ENCODE results near the gene PLA2G4F. TPM values are rescaled to one million over a fixed set of nuclear protein-coding genes. Genes with fewer than 3 reads are reported as not detected.

PLA2G4F gene
- total RNA-seq, 1 donor from 2014 or later = 1.6 TPM

DNA sequence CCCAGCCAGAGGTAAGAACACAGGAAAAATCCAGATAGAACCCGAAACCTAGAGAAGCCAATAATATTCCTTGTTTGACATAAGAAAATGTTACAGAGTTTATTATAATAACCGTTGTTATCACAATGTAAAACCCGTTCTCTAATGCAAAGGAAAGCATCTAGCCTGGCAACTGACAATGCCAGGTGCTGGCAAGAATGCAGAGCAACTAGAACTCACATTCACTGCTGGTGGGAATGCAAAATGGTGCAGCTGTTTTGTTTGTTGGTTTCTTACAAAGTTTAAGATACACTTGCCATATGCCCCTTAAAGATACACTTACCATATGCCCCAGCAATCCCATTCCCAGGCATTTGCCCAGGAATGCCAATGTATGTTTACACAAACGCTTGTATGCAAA, 28.3 kb upstream of the PLA2G4F start:
- H3K36me3 ChIP-seq (ENCODE audit: control insufficient read depth, insufficient read depth, low read length) = peaks cover 15% of the 10 kb centered on the region
- H3K4me3 ChIP-seq (ENCODE audit: low read depth, low read length) = no peak overlapping the region
- TF ChIP-seq, protein P1, sequence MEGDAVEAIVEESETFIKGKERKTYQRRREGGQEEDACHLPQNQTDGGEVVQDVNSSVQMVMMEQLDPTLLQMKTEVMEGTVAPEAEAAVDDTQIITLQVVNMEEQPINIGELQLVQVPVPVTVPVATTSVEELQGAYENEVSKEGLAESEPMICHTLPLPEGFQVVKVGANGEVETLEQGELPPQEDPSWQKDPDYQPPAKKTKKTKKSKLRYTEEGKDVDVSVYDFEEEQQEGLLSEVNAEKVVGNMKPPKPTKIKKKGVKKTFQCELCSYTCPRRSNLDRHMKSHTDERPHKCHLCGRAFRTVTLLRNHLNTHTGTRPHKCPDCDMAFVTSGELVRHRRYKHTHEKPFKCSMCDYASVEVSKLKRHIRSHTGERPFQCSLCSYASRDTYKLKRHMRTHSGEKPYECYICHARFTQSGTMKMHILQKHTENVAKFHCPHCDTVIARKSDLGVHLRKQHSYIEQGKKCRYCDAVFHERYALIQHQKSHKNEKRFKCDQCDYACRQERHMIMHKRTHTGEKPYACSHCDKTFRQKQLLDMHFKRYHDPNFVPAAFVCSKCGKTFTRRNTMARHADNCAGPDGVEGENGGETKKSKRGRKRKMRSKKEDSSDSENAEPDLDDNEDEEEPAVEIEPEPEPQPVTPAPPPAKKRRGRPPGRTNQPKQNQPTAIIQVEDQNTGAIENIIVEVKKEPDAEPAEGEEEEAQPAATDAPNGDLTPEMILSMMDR (IDR thresholded peaks at IDR 0.05; ENCODE audit: insufficient read depth, low read length, severe bottlenecking) = no peak
- no peaks in the 10 kb centered on the region for H3K27me3 ChIP-seq (ENCODE audit: control insufficient read depth, insufficient read depth, low read length)
- FAIRE-seq (no peak), DNase-seq (ENCODE audit: low read depth) (no peak)

DNA sequence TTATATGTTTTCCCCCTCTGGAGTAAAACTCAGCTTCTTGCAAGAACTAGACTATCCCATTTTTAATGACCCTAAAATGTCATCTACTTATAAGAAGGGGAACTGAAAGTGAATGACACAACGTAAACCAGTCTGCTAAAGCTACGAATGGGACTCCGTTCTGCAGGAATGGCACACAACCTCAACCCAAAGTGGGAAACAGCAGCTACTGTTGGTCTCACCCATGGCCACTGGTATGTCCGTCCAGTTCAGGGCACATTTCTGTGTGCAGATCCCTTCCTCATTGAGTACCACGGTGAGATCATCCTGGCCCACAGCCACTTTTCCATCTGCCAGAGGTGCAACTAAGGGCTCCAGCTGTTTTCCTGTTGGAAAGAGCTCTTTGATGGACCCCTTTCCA, 27.9 kb upstream of the PLA2G4F start:
- TF ChIP-seq, protein P1 (IDR thresholded peaks at IDR 0.05; ENCODE audit: insufficient read depth, low read length, severe bottlenecking) = no peak
- no peak for DNase-seq (ENCODE audit: low read depth)
- peaks cover 17% of the 10 kb centered on the region for H3K36me3 ChIP-seq (ENCODE audit: control insufficient read depth, insufficient read depth, low read length)
- H3K27me3 ChIP-seq (ENCODE audit: control insufficient read depth, insufficient read depth, low read length) = no peaks in the 10 kb centered on the region
- FAIRE-seq = no peak
- H3K4me3 ChIP-seq (ENCODE audit: low read depth, low read length) = no peak overlapping the region

DNA sequence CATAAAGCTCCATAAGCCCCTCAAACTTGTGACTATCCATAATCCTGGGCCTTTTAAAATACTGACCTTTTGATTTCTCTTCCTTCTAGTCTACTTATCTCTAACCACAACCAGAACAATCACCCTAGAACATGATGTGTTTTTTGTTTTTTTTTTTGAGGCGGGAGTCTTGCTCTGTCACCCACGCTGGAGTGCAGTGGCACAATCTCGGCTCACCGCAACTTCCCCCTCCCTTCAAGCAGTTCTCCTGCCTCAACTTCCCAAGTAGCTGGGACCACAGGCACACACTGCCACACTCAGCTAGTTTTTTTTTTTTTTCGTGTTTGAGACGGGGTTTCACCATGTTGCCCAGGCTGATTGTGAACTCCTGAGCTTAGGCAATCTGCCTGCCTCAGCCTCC, 26.5 kb upstream of the PLA2G4F start:
- H3K36me3 ChIP-seq (ENCODE audit: control insufficient read depth, insufficient read depth, low read length) = peaks cover 17% of the 10 kb centered on the region
- H3K4me3 ChIP-seq (ENCODE audit: low read depth, low read length) = no peak overlapping the region
- FAIRE-seq (no peak), DNase-seq (ENCODE audit: low read depth) (no peak)
- H3K27me3 ChIP-seq (ENCODE audit: control insufficient read depth, insufficient read depth, low read length) = no peaks in the 10 kb centered on the region
- TF ChIP-seq, protein P1 (IDR thresholded peaks at IDR 0.05; ENCODE audit: insufficient read depth, low read length, severe bottlenecking) = no peak

DNA sequence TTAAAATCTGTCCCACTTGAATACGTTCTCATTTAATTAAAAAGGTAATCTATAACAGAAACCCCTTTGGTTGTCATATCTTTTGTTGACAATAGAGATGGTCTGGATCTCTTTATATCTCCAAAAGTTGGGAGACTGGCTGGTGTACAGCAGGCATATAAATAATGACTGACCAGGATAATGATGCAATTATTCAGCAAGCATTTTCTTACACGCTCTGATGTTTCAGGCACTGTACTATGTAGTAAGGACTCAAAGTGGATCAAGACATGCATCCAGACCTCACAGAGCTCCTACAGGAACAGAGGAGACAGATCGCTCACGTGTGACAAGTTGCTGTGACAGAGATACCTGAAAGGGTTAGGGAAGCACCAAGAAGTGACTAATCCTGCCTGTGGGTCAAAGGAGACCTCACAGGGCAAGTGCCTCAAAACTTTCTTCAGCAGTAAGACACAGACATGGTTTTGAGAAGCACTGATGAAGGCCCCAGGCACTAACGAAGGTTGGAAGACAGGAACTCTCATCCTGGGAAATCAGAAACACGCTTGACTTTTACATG, 26.0 kb upstream of the PLA2G4F start:
- DNase-seq (ENCODE audit: low read depth) (no peak), FAIRE-seq (no peak)
- Histone ChIP-seq H3K27me3 (ENCODE audit: control insufficient read depth, insufficient read depth, low read length) (no peaks in the 10 kb centered on the region), H3K36me3 (ENCODE audit: control insufficient read depth, insufficient read depth, low read length) (peaks cover 17% of the 10 kb centered on the region), H3K4me3 (ENCODE audit: low read depth, low read length) (no peak overlapping the region)
- TF ChIP-seq, protein P1 (IDR thresholded peaks at IDR 0.05; ENCODE audit: insufficient read depth, low read length, severe bottlenecking) = no peak

DNA sequence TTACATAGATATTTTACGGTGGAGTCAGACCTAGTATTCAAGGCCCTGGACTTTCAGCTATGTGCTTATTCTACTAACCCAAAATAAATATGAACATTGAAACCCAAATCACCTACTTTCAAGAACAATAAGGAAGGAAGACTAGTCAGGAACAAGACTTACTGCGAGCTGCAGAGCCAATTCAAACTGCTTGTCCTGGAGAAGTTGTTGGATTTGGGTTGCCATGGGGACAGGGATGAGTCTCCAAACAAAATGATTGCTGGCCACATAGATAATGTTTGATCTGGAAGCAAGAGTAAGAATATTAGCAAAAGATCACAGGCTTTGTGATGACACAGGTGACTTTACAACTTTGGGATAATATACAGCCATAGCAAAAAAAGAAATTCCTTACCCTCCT, 21.6 kb upstream of the PLA2G4F start:
- FAIRE-seq = no peak
- H3K4me3 ChIP-seq (ENCODE audit: low read depth, low read length) = no peak overlapping the region
- peaks cover 14% of the 10 kb centered on the region for H3K36me3 ChIP-seq (ENCODE audit: control insufficient read depth, insufficient read depth, low read length)
- no peaks in the 10 kb centered on the region for H3K27me3 ChIP-seq (ENCODE audit: control insufficient read depth, insufficient read depth, low read length)
- TF ChIP-seq, protein P1 (IDR thresholded peaks at IDR 0.05; ENCODE audit: insufficient read depth, low read length, severe bottlenecking) = no peak
- no peak for DNase-seq (ENCODE audit: low read depth)

DNA sequence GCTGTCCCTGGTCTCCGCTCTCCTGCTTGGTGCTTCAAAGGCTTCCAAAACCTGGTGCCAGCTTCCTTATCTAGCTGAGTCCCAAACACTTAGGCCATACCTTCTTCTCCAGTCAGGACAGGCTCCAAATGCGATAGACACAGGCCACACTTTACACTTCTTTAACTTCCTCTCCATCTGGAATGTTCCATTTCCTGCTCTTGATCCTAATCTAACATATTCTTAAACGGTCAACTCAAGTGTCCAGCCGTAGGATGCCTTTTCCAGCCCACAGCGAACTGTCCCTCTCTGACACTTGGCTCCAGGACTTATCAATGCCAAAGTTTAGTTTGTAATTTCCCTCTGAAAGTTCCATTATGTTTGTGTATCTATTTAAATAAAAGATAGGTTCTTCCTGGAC, 19.2 kb upstream of the PLA2G4F start:
- H3K4me3 ChIP-seq (ENCODE audit: low read depth, low read length) = no peak overlapping the region
- H3K36me3 ChIP-seq (ENCODE audit: control insufficient read depth, insufficient read depth, low read length) = peaks cover 22% of the 10 kb centered on the region
- no peaks in the 10 kb centered on the region for H3K27me3 ChIP-seq (ENCODE audit: control insufficient read depth, insufficient read depth, low read length)
- FAIRE-seq (no peak), DNase-seq (ENCODE audit: low read depth) (no peak)
- TF ChIP-seq, protein P1 (IDR thresholded peaks at IDR 0.05; ENCODE audit: insufficient read depth, low read length, severe bottlenecking) = no peak

All from bronchial epithelial cell (primary cell).